Measurements from ENCODE around the gene ZNF175. TPM values are rescaled to one million over a fixed set of nuclear protein-coding genes. Genes with fewer than 3 reads are reported as not detected.

The ZNF175 gene
- total and polyA plus RNA-seq, 2 experiments from 2014 or later = 2.3 to 6.3 TPM

DNA sequence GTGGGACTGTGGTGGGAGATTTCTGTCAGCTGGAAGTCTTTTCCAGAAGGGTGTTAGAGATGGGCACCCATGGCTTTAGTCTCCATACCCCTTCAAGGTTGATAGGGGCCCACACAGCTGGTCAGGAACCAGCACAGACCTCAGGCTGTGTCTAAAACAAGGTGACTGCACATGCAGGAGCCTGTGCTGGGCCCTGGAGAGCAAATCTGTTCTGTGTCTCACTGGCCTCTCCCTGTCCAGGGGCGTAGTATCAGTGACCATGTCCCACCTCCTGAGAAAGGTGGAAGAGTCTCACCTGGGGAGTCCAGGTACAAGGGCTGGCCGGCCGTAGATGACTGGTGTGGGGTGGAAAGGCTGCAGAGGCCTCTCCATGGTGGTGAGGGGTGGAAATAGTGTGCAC lies 19.4 kb downstream of the ZNF175 start:
- no peak for DNase-seq (ENCODE audit: low spot score)
- TF ChIP-seq, protein P1, sequence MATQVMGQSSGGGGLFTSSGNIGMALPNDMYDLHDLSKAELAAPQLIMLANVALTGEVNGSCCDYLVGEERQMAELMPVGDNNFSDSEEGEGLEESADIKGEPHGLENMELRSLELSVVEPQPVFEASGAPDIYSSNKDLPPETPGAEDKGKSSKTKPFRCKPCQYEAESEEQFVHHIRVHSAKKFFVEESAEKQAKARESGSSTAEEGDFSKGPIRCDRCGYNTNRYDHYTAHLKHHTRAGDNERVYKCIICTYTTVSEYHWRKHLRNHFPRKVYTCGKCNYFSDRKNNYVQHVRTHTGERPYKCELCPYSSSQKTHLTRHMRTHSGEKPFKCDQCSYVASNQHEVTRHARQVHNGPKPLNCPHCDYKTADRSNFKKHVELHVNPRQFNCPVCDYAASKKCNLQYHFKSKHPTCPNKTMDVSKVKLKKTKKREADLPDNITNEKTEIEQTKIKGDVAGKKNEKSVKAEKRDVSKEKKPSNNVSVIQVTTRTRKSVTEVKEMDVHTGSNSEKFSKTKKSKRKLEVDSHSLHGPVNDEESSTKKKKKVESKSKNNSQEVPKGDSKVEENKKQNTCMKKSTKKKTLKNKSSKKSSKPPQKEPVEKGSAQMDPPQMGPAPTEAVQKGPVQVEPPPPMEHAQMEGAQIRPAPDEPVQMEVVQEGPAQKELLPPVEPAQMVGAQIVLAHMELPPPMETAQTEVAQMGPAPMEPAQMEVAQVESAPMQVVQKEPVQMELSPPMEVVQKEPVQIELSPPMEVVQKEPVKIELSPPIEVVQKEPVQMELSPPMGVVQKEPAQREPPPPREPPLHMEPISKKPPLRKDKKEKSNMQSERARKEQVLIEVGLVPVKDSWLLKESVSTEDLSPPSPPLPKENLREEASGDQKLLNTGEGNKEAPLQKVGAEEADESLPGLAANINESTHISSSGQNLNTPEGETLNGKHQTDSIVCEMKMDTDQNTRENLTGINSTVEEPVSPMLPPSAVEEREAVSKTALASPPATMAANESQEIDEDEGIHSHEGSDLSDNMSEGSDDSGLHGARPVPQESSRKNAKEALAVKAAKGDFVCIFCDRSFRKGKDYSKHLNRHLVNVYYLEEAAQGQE (IDR thresholded peaks at IDR 0.05; ENCODE audit: unreplicated experiment) = no peak
- TF ChIP-seq ZNF114 (CRISPR knock-in tag; IDR thresholded peaks at IDR 0.05) = no peak
- no peaks in the 10 kb centered on the region for H3K79me2 ChIP-seq (replicated peaks; ENCODE audit: insufficient read depth)
- no peak overlapping the region for H3K4me3 ChIP-seq
- H4K20me1 ChIP-seq (replicated peaks; ENCODE audit: insufficient read depth) = no peaks in the 10 kb centered on the region
- no peaks in the 10 kb centered on the region for H3F3A ChIP-seq (replicated peaks; ENCODE audit: low read depth)
- H3K4me1 Mint-ChIP-seq = peaks cover 10% of the 10 kb centered on the region
- no peak for ATAC-seq
- peaks cover 25% of the 10 kb centered on the region for H3K36me3 ChIP-seq (ENCODE audit: insufficient read depth)
- peaks cover 6% of the 10 kb centered on the region; the same call in 1 of the 2 replicates for H3K4me1 ChIP-seq (ENCODE audit: insufficient read depth)
- H3K27me3 ChIP-seq (ENCODE audit: insufficient read depth) = no peaks in the 10 kb centered on the region
- no peak overlapping the region for H3K27ac Mint-ChIP-seq
- no peaks in the 10 kb centered on the region for H3K9me2 ChIP-seq (ENCODE audit: insufficient read depth)
- H3K27ac ChIP-seq (ENCODE audit: low read depth) = no peak overlapping the region
- H3K36me3 Mint-ChIP-seq (ENCODE audit: low read depth) = peaks cover 40% of the 10 kb centered on the region
- no peak overlapping the region for H3K4me3 Mint-ChIP-seq
- H3K4me2 ChIP-seq = no peak overlapping the region
- H3K27me3 Mint-ChIP-seq (ENCODE audit: insufficient read depth, low read depth, poor library complexity) = peaks cover 9% of the 10 kb centered on the region
- H3K9me3 Mint-ChIP-seq = peaks cover 38% of the 10 kb centered on the region
- H2AFZ ChIP-seq = no peak overlapping the region

DNA sequence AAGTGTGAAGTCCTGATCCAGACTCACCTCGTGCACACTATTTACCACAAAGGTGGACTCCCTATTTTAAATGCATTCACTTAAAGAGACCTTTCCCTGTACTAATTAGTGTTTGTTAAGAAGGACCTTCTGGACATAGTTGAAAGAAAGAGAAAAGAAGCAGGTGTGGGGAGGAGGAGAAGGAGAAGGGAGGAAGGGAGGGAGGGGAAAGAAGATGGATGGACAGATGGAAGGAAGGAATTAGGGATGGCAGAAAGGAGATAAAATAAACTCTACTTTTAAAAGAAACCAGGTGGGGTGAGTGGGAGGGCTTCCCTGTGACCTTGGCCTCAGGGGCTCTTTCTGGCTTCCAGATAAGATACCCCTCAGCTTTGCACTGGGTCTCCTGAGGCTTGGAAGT lies 21.4 kb downstream of the ZNF175 start:
- Histone ChIP-seq H3K27me3 (ENCODE audit: insufficient read depth) (no peaks in the 10 kb centered on the region), H4K20me1 (replicated peaks; ENCODE audit: insufficient read depth) (no peaks in the 10 kb centered on the region), H3K36me3 (ENCODE audit: insufficient read depth) (peaks cover 5% of the 10 kb centered on the region), H3F3A (replicated peaks; ENCODE audit: low read depth) (no peaks in the 10 kb centered on the region), H3K4me1 (ENCODE audit: insufficient read depth) (peaks cover 6% of the 10 kb centered on the region; the same call in 1 of the 2 replicates), H3K79me2 (replicated peaks; ENCODE audit: insufficient read depth) (no peaks in the 10 kb centered on the region), H3K9me2 (ENCODE audit: insufficient read depth) (no peaks in the 10 kb centered on the region), H2AFZ (no peak overlapping the region), H3K27ac (ENCODE audit: low read depth) (no peak overlapping the region), H3K4me2 (no peak overlapping the region), H3K4me3 (no peak overlapping the region)
- H3K36me3 Mint-ChIP-seq (ENCODE audit: low read depth) = peaks cover 19% of the 10 kb centered on the region
- peaks cover 14% of the 10 kb centered on the region for H3K27me3 Mint-ChIP-seq (ENCODE audit: insufficient read depth, low read depth, poor library complexity)
- peaks cover 34% of the 10 kb centered on the region for H3K9me3 Mint-ChIP-seq
- H3K27ac Mint-ChIP-seq = no peak overlapping the region
- ATAC-seq (no peak), DNase-seq (ENCODE audit: low spot score) (no peak)
- H3K4me3 Mint-ChIP-seq = no peak overlapping the region; the same call in 2 of the 3 replicates
- peaks cover 10% of the 10 kb centered on the region for H3K4me1 Mint-ChIP-seq
- TF ChIP-seq JUNB (IDR thresholded peaks at IDR 0.05; ENCODE audit: unreplicated experiment) (no peak), STAT1 (IDR thresholded peaks at IDR 0.05; ENCODE audit: unreplicated experiment) (no peak), NANOG (IDR thresholded peaks at IDR 0.05; ENCODE audit: borderline replicate concordance) (no peak), ZNF331 (CRISPR knock-in tag; IDR thresholded peaks at IDR 0.05; ENCODE audit: low read depth) (no peak), CREB1 (CRISPR knock-in tag; IDR thresholded peaks at IDR 0.05; ENCODE audit: low read depth) (no peak), EZH2phosphoT487 (IDR thresholded peaks at IDR 0.05; ENCODE audit: unreplicated experiment) (no peak), POLR2AphosphoS5 (IDR thresholded peaks at IDR 0.05; ENCODE audit: low read depth) (no peak), EZH2 (IDR thresholded peaks at IDR 0.05; ENCODE audit: low read depth, unreplicated experiment) (no peak)
- TF ChIP-seq, protein P2, sequence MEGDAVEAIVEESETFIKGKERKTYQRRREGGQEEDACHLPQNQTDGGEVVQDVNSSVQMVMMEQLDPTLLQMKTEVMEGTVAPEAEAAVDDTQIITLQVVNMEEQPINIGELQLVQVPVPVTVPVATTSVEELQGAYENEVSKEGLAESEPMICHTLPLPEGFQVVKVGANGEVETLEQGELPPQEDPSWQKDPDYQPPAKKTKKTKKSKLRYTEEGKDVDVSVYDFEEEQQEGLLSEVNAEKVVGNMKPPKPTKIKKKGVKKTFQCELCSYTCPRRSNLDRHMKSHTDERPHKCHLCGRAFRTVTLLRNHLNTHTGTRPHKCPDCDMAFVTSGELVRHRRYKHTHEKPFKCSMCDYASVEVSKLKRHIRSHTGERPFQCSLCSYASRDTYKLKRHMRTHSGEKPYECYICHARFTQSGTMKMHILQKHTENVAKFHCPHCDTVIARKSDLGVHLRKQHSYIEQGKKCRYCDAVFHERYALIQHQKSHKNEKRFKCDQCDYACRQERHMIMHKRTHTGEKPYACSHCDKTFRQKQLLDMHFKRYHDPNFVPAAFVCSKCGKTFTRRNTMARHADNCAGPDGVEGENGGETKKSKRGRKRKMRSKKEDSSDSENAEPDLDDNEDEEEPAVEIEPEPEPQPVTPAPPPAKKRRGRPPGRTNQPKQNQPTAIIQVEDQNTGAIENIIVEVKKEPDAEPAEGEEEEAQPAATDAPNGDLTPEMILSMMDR (conservative IDR thresholded peaks at IDR 0.05; ENCODE audit: low read depth in 2 of 2) = no peak
- TF ChIP-seq, protein P3, sequence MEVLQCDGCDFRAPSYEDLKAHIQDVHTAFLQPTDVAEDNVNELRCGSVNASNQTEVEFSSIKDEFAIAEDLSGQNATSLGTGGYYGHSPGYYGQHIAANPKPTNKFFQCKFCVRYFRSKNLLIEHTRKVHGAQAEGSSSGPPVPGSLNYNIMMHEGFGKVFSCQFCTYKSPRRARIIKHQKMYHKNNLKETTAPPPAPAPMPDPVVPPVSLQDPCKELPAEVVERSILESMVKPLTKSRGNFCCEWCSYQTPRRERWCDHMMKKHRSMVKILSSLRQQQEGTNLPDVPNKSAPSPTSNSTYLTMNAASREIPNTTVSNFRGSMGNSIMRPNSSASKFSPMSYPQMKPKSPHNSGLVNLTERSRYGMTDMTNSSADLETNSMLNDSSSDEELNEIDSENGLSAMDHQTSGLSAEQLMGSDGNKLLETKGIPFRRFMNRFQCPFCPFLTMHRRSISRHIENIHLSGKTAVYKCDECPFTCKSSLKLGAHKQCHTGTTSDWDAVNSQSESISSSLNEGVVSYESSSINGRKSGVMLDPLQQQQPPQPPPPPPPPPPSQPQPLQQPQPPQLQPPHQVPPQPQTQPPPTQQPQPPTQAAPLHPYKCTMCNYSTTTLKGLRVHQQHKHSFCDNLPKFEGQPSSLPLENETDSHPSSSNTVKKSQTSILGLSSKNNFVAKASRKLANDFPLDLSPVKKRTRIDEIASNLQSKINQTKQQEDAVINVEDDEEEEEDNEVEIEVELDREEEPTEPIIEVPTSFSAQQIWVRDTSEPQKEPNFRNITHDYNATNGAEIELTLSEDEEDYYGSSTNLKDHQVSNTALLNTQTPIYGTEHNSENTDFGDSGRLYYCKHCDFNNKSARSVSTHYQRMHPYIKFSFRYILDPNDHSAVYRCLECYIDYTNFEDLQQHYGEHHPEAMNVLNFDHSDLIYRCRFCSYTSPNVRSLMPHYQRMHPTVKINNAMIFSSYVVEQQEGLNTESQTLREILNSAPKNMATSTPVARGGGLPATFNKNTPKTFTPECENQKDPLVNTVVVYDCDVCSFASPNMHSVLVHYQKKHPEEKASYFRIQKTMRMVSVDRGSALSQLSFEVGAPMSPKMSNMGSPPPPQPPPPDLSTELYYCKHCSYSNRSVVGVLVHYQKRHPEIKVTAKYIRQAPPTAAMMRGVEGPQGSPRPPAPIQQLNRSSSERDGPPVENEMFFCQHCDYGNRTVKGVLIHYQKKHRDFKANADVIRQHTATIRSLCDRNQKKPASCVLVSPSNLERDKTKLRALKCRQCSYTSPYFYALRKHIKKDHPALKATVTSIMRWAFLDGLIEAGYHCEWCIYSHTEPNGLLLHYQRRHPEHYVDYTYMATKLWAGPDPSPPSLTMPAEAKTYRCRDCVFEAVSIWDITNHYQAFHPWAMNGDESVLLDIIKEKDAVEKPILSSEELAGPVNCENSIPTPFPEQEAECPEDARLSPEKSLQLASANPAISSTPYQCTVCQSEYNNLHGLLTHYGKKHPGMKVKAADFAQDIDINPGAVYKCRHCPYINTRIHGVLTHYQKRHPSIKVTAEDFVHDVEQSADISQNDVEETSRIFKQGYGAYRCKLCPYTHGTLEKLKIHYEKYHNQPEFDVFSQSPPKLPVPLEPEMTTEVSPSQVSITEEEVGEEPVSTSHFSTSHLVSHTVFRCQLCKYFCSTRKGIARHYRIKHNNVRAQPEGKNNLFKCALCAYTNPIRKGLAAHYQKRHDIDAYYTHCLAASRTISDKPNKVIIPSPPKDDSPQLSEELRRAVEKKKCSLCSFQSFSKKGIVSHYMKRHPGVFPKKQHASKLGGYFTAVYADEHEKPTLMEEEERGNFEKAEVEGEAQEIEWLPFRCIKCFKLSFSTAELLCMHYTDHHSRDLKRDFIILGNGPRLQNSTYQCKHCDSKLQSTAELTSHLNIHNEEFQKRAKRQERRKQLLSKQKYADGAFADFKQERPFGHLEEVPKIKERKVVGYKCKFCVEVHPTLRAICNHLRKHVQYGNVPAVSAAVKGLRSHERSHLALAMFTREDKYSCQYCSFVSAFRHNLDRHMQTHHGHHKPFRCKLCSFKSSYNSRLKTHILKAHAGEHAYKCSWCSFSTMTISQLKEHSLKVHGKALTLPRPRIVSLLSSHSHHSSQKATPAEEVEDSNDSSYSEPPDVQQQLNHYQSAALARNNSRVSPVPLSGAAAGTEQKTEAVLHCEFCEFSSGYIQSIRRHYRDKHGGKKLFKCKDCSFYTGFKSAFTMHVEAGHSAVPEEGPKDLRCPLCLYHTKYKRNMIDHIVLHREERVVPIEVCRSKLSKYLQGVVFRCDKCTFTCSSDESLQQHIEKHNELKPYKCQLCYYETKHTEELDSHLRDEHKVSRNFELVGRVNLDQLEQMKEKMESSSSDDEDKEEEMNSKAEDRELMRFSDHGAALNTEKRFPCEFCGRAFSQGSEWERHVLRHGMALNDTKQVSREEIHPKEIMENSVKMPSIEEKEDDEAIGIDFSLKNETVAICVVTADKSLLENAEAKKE (CRISPR knock-in tag; IDR thresholded peaks at IDR 0.05) = no peak
